ENCODE results near the gene MAPRE3. TPM values are rescaled to one million over a fixed set of nuclear protein-coding genes. Genes with fewer than 3 reads are reported as not detected.

MAPRE3 gene
- total RNA-seq, 4 donors from 2014 or later: 16.8 to 64.7 (median 32.9) TPM

GRCh38 chr2:26968001-26968400, 2.4 kb upstream of the MAPRE3 start:
- in situ Hi-C loops (cut with MboI; ENCODE audit: low pct_ligation_motif_present in 1 of 4, low pct_unique_long_range_greater_than_20kb in 1 of 4, low sequenced_read_pairs in 3 of 4) (loop anchor here (5.0 to 25.0 kb wide), 7 partner anchors 44 to 319 kb away; partner anchors contain the start of genes DNAJC5G (in 4 of the 4), KHK (in 4 of the 4), EMILIN1 (in 3 of the 4) and TRIM54 (in 3 of the 4)), intact Hi-C loops (cut with DNase I; ENCODE audit: low total_unique reads) (loop anchor here (10.0 kb wide), 1 partner anchor 317 kb away; the partner anchor contains the start of gene TRIM54)
- Histone ChIP-seq H3K36me3 (no peaks in the 10 kb centered on the region), H3K4me3 (no peak overlapping the region), H3K4me1 (peaks cover 5 to 51% (median 29%) of the 10 kb centered on the region in 4 donors), H3K9me3 (no peaks in the 10 kb centered on the region), H3K27ac (peak overlapping the region; percentile 48 to 76 (median 66)), H3K27me3 (no peaks in the 10 kb centered on the region)
- WGBS, 2 donors (ENCODE audit: low coverage in 1 of 2): 28 to 43% methylated on average over 3 of the region's 3 CpGs
- peak; percentile 52 for DNase-seq
- peak in 2 of 3 donors; percentile 15 to 67 for TF ChIP-seq POLR2AphosphoS5 (IDR thresholded peaks at IDR 0.05)
- TF ChIP-seq CTCF (IDR thresholded peaks at IDR 0.05): no peak
- no peak for TF ChIP-seq POLR2A (IDR thresholded peaks at IDR 0.05)
- TF ChIP-seq EP300 (IDR thresholded peaks at IDR 0.05; ENCODE audit: low read depth): no peak

GRCh38 chr2:26969077-26969844, 1.2 kb upstream of the MAPRE3 start:
- H3K27ac ChIP-seq: peak overlapping the region in 3 of 4 donors; percentile 73 to 86 (median 76)
- intact Hi-C loops (cut with DNase I; ENCODE audit: low total_unique reads): loop anchor here (10.0 kb wide), 1 partner anchor 316 kb away; the partner anchor contains the start of gene TRIM54
- WGBS, 2 donors (ENCODE audit: low coverage in 1 of 2): 69 to 73% methylated on average over 9 to 10 of the region's 10 CpGs

GRCh38 chr2:26970928-26971627, 641 bp downstream of the MAPRE3 start:
- intact Hi-C loops (cut with DNase I; ENCODE audit: low total_unique reads): no loop called here
- H3K36me3 ChIP-seq: no peaks in the 10 kb centered on the region
- H3K4me3 ChIP-seq: peak overlapping the region; percentile 68 to 89 (median 78)
- H3K4me1 ChIP-seq: peaks cover 5 to 45% (median 26%) of the 10 kb centered on the region in 4 donors
- H3K9me3 ChIP-seq: no peaks in the 10 kb centered on the region
- H3K27ac ChIP-seq: peak overlapping the region; percentile 73 to 86 (median 85)
- TF ChIP-seq POLR2A (IDR thresholded peaks at IDR 0.05) (no peak), POLR2AphosphoS5 (IDR thresholded peaks at IDR 0.05) (no peak), EP300 (IDR thresholded peaks at IDR 0.05; ENCODE audit: low read depth) (no peak), CTCF (IDR thresholded peaks at IDR 0.05) (no peak)
- DNase-seq: no peak
- in situ Hi-C loops (cut with MboI; ENCODE audit: low pct_ligation_motif_present in 1 of 4, low pct_unique_long_range_greater_than_20kb in 1 of 4, low sequenced_read_pairs in 3 of 4): loop anchor here in 3 of 4 donors (25.0 kb wide), 2 partner anchors 116 to 316 kb away; partner anchors contain the start of genes DNAJC5G (in 3 of the 3), EMILIN1 (in 3 of the 3), KHK (in 3 of the 3) and TRIM54 (in 3 of the 3)
- H3K27me3 ChIP-seq: no peaks in the 10 kb centered on the region
- WGBS, 2 donors (ENCODE audit: low coverage in 1 of 2): 24 to 25% methylated on average over 3 to 26 of the region's 34 CpGs

More at GRCh38 chr2:26969077-26969844, 1.2 kb upstream of the MAPRE3 start:
- TF ChIP-seq POLR2A (IDR thresholded peaks at IDR 0.05): no peak
- no peak for TF ChIP-seq CTCF (IDR thresholded peaks at IDR 0.05)
- TF ChIP-seq EP300 (IDR thresholded peaks at IDR 0.05; ENCODE audit: low read depth): no peak
- TF ChIP-seq POLR2AphosphoS5 (IDR thresholded peaks at IDR 0.05): no peak
- in situ Hi-C loops (cut with MboI; ENCODE audit: low pct_ligation_motif_present in 1 of 4, low pct_unique_long_range_greater_than_20kb in 1 of 4, low sequenced_read_pairs in 3 of 4): loop anchor here (5.0 to 25.0 kb wide), 7 partner anchors 43 to 318 kb away; partner anchors contain the start of genes DNAJC5G (in 4 of the 4), KHK (in 4 of the 4), EMILIN1 (in 3 of the 4) and TRIM54 (in 3 of the 4)
- DNase-seq: no peak
- Histone ChIP-seq H3K27me3 (no peaks in the 10 kb centered on the region), H3K4me3 (no peak overlapping the region), H3K9me3 (no peaks in the 10 kb centered on the region), H3K4me1 (peaks cover 5 to 51% (median 27%) of the 10 kb centered on the region in 4 donors), H3K36me3 (no peaks in the 10 kb centered on the region)

All from transverse colon (tissue), 4 donors.